K562 (cell line): Measurements from ENCODE around the gene NFIC. TPM values are rescaled to one million over a fixed set of nuclear protein-coding genes. Genes with fewer than 3 reads are reported as not detected.

ENCODE experiments used
- ARID4B ChIP-seq: sonication (generic); formaldehyde crosslinking; IDR thresholded peaks from 2 replicates; pipeline ENCODE4 v1.8.0; 2022; ENCODE audit warnings: mild to moderate bottlenecking, missing genetic modification reagents
- ATF1 ChIP-seq, 2 experiments: fragments of 450-650 bp in 1 of 2; IDR thresholded peaks; 2 replicates each; pipeline ENCODE4 v1.6.1; 2016; ENCODE audit warnings: missing compliant biosample characterization in 1 of 2, missing genetic modification characterization in 1 of 2
- EP300 ChIP-seq: IDR thresholded peaks from 2 replicates; pipeline ENCODE4 v1.6.1; 2012; ENCODE audit warnings: low read length, improper control_type of control experiment
- GABPB1 ChIP-seq: sonication (generic); formaldehyde crosslinking; IDR thresholded peaks from 2 replicates; pipeline ENCODE4 v1.8.0; 2022; ENCODE audit warnings: mild to moderate bottlenecking, missing genetic modification reagents
- HBP1 ChIP-seq: fragments of 450-650 bp; formaldehyde crosslinking; IDR thresholded peaks from 2 replicates; pipeline ENCODE4 v1.4.0; 2022; ENCODE audit warnings: missing genetic modification characterization
- MAFF ChIP-seq: IDR thresholded peaks from 2 replicates; pipeline ENCODE4 v1.6.1; 2012; ENCODE audit warnings: low read length, improper control_type of control experiment
- MED1 ChIP-seq: sonication (generic); formaldehyde crosslinking; IDR thresholded peaks from 2 replicates; pipeline ENCODE4 v1.8.1; 2023; ENCODE audit warnings: missing genetic modification reagents, borderline replicate concordance
- NELFE ChIP-seq: IDR thresholded peaks from 2 replicates; pipeline ENCODE4 v1.6.1; 2011; ENCODE audit warnings: mild to moderate bottlenecking; ENCODE audit not compliant: insufficient read depth, insufficient read length
- PHTF2 ChIP-seq: fragments of 250-450 bp; sonication (Bioruptor Pico); IDR thresholded peaks from 2 replicates; pipeline ENCODE4 v1.5.0; 2021; ENCODE audit warnings: mild to moderate bottlenecking
- RBM14 ChIP-seq: fragments of 200-400 bp; formaldehyde crosslinking; IDR thresholded peaks from 2 replicates; pipeline ENCODE4 v1.6.1; 2018; ENCODE audit warnings: low read depth, mild to moderate bottlenecking, low read length, moderate library complexity, borderline replicate concordance; ENCODE audit not compliant: insufficient read depth
- SREBF1 ChIP-seq: fragments of 150-350 bp; IDR thresholded peaks from 2 replicates; pipeline ENCODE4 v1.6.1; 2014; ENCODE audit warnings: antibody characterized with exemption, low read depth, low read length, borderline replicate concordance
- ZC3H8 ChIP-seq: fragments of 450-650 bp; IDR thresholded peaks from 2 replicates; pipeline ENCODE4 v1.6.1; 2017
- ZKSCAN8 ChIP-seq: fragments of 200-800 bp; sonication (Bioruptor generic); IDR thresholded peaks from 2 replicates; pipeline ENCODE4 v1.6.1; 2016; ENCODE audit warnings: missing genetic modification characterization, missing compliant biosample characterization
- ZNF197 ChIP-seq: fragments of 200-800 bp; sonication (Bioruptor generic); IDR thresholded peaks from 2 replicates; pipeline ENCODE4 v1.6.1; 2016; ENCODE audit warnings: low read depth, missing genetic modification characterization, missing compliant biosample characterization
- ZNF212 ChIP-seq: fragments of 450-650 bp; formaldehyde crosslinking; IDR thresholded peaks from 2 replicates; pipeline ENCODE4 v1.4.0; 2020; ENCODE audit warnings: mild to moderate bottlenecking
- ZNF217 ChIP-seq: sonication (generic); formaldehyde crosslinking; IDR thresholded peaks from 2 replicates; pipeline ENCODE4 v1.8.0; 2022; ENCODE audit warnings: mild to moderate bottlenecking, missing genetic modification reagents
- ZNF282 ChIP-seq: sonication (generic); formaldehyde crosslinking; IDR thresholded peaks from 2 replicates; pipeline ENCODE4 v1.8.1; 2023; ENCODE audit warnings: missing genetic modification reagents
- polyA plus RNA-seq, 8 experiments: library from polyadenylated mRNA; depleted of rRNA in 4 of 8; stranded (reverse) in 5 of 8; unstranded in 3 of 8; fragments of >200 nt; fragmentation: Nextera tagmentation in 2 of 8; fragmentation: Illumina TruSeq in 1 of 8; extraction: Ambion mirVana in 2 of 8; extraction: Trizol in 1 of 8; gene quantifications; 2 replicates each; pipeline versions ENCODE4 v1.2.1 to v1.2.3, GENCODE V29; 2011 to 2014; ENCODE audit warnings: inconsistent platforms in 1 of 8, missing spikeins in 1 of 8
- total RNA-seq, 7 experiments: library from RNA; depleted of rRNA in 6 of 7; stranded (reverse); fragments of >200 nt in 6 of 7; fragmentation: Illumina TruSeq in 2 of 7; extraction: Trizol in 2 of 7; gene quantifications; 2 replicates each; pipeline versions ENCODE4 v1.2.1 to v1.2.3, GENCODE V29; 2011 to 2021; ENCODE audit warnings: low replicate concordance in 1 of 7
- TF ChIP-seq, protein P1 (sequence below), 2 experiments: IDR thresholded peaks in 1 of 2; conservative IDR thresholded peaks in 1 of 2; 2 replicates each; pipeline ENCODE4 v1.6.1; 2016; ENCODE audit warnings: low read depth in 2 of 2, mild to moderate bottlenecking in 1 of 2, missing compliant biosample characterization in 1 of 2, missing genetic modification characterization in 1 of 2, moderate library complexity in 1 of 2

The NFIC gene
- total and polyA plus RNA-seq, 9 of the 15 experiments (the other 6 are each of a cell fraction or from before 2014, with no cell fraction given): 0.71 to 62.1 (median 6.9) TPM

- TF ChIP-seq SREBF1: peak; percentile 76; the same call in 1 of the 2 replicates
- peak; percentile 89 for TF ChIP-seq ARID4B (CRISPR knock-in tag)
- TF ChIP-seq HBP1 (CRISPR knock-in tag): no peak
- no peak for TF ChIP-seq ZNF217 (CRISPR knock-in tag)
- TF ChIP-seq EP300: no peak; the same call in 1 of the 2 replicates
- TF ChIP-seq RBM14: no peak
- no peak for TF ChIP-seq ZNF212 (CRISPR knock-in tag)
- TF ChIP-seq GABPB1 (CRISPR knock-in tag): peak; percentile 99
- TF ChIP-seq ATF1 (CRISPR knock-in tag; IDR thresholded peaks at IDR 0.05): no peak
- TF ChIP-seq ATF1 (tag; IDR thresholded peaks at IDR 0.05): peak; percentile 84
- TF ChIP-seq NELFE: no peak
- peak; percentile 96 for TF ChIP-seq ZNF197
- 0 out of 2 replicates have a peak, but pooled peaks have one; percentile 80 for TF ChIP-seq ZNF282
- TF ChIP-seq ZKSCAN8 (CRISPR knock-in tag): no peak
- TF ChIP-seq MAFF: no peak
- no peak for TF ChIP-seq MED1 (CRISPR knock-in tag)
- TF ChIP-seq, protein P1, sequence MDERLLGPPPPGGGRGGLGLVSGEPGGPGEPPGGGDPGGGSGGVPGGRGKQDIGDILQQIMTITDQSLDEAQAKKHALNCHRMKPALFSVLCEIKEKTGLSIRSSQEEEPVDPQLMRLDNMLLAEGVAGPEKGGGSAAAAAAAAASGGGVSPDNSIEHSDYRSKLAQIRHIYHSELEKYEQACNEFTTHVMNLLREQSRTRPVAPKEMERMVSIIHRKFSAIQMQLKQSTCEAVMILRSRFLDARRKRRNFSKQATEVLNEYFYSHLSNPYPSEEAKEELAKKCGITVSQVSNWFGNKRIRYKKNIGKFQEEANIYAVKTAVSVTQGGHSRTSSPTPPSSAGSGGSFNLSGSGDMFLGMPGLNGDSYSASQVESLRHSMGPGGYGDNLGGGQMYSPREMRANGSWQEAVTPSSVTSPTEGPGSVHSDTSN (CRISPR knock-in tag; IDR thresholded peaks at IDR 0.05; ENCODE audit: low read depth): no peak
- TF ChIP-seq, protein P1 (tag; conservative IDR thresholded peaks at IDR 0.05; ENCODE audit: low read depth): no peak
- TF ChIP-seq PHTF2 (CRISPR knock-in tag): no peak; the same call in 1 of the 2 replicates
- TF ChIP-seq ZC3H8: no peak
These were observed 68.5 kb downstream of the NFIC start (continued) for GRCh38 chr19:3434630-3435553.
